ENCODE measurements around the gene PRAME. TPM values are rescaled to one million over a fixed set of nuclear protein-coding genes. Genes with fewer than 3 reads are reported as not detected.
"Not testable (repeated sequence)": the region's sequence is repeated elsewhere in the genome, so short reads cannot be mapped to it uniquely, and the experiment has no call there.

The PRAME gene
- polyA plus RNA-seq, 3 donors = 0.90 to 1.7 (median 1.0) TPM

DNA sequence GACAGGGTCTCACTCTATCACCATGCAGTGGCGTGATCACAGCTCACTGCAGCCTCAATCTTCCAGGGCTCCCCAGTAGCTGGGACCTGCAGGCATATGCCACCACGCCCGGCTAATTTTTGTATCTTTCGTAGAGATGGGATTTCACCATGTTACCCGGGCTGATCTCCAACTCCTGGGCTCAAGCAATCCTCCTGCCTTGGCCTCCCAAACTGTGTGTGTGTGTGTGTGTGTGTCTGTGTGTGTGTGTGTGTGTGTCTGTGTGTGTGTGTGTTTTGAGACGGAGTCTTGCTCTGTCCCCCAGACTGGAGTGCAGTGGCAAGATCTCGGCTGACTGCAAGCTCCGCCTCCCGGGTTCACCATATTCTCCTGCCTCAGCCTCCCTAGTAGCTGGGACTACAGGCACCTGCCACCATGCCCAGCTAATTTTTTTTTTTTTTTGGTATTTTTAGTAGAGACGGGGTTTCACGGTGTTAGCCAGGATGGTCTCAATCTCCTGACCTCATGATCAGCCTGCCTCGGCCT is 26.5 kb downstream of the PRAME start:
- not testable (repeated sequence) for DNase-seq (ENCODE audit: extremely low read depth in 1 of 11, low read depth in 9 of 11, low spot score in 4 of 11)

DNA sequence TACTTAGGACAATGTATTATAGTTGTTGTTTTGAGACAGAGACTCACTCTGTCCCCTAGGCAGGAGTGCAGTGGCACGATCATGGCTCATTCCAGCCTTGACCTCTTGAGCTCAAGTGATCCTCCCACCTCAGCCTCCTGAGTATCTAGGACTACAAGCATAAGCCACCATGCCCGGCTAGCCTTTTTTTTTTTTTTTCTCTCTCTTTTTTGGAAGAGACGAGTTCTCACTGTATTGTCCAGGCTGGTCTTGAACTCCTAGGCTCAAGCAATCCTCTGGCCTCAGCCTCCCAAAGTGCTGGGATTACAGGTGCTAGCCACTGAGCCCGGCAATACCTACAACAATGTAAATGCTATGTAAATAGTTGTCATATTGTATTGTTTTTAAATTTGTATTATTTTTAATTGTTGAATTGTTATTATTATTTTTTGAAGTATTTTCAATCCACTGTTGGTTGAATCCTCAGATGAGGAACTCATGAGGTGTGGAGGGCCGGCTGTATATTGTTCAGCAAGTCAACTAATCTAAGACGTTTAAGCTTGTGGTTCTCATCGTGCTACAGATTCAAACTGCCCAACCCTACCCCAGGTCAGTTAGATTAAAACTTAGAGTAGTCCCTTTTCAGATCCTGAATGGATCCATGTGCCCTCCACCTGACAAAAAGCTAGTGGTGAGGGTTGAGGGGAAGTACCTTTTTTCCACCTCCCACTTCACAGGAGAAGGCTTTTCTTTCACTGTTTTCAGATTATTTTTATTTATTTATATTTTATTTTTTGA is 27.1 kb downstream of the PRAME start:
- DNase-seq (ENCODE audit: extremely low read depth in 1 of 11, low read depth in 9 of 11, low spot score in 4 of 11) = no peak

DNA sequence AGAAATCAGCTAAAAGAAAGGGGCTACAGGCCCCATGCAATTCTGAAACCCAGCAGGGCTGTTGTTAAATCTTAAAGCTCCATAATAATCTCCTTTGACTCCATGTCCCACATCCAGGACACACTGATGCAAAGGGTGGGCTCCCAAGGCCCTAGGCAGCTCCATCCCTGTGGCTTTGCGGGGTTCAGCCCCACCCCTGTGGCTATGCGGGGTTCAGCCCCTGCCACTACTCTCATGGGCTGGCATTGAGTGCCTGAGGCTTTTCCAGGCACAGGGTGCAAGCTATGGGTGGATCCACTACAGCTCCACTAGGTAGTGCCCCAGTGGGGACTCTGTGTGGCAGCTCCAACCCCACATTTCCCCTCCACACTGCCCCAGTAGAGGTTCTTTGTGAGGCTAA is 30.3 kb downstream of the PRAME start:
- DNase-seq (ENCODE audit: extremely low read depth in 1 of 11, low read depth in 9 of 11, low spot score in 4 of 11) = no peak

DNA sequence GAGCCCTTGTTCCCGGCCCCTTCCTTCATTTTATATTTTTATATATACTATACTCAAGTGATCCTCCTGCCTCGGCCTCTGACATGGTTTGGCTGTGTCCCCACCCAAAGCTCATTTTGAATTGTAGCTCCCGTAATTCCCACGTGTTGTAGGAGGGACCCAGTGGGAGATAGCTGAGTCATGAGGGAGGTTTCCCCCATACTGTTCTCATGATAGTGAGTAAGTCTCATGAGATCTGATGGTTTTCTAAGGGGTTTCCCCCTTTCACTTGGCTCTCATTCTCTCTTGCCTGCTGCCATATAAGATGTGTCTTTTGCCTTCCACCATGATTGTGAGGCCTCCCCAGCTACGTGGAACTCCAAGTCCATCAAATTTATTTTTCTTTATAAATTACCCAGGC is 31.8 kb downstream of the PRAME start:
- DNase-seq (ENCODE audit: extremely low read depth in 1 of 11, low read depth in 9 of 11, low spot score in 4 of 11) = no peak

DNA sequence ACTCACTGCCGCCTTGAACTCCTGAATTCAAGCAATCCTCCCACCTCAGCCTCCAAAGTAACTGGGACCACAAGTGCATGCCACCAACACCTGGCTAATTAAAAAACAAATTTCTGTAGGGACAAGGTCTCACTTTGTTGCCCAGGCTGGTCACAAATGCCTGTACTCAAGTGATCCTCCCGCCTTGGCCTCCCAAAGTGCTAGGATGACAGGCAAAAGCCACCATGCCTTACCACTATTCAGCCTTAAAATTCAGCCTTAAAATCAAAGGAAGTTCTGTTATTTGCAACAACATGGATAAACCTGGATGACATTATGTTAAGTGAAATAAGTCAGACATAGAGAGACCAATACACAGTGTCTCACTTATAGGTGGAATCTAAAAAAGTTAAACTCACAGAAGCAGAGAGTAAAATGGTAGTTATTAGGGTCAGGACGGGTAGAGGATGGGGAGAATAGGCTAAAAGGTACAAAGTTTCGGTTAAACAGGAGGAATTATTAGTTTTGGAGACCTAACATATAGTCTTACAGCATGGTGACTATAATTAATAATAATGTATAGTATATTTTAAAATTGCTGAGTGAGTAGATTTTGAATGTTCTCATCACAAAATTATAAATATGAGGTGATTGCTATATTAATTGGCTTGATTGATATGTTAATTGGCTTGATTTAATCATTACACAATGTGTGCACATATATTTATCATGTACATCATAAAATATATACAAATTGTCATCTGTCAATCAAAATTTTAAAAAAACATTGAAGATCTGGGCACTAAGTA is 32.7 kb downstream of the PRAME start:
- no peak for DNase-seq (ENCODE audit: extremely low read depth in 1 of 11, low read depth in 9 of 11, low spot score in 4 of 11)

DNA sequence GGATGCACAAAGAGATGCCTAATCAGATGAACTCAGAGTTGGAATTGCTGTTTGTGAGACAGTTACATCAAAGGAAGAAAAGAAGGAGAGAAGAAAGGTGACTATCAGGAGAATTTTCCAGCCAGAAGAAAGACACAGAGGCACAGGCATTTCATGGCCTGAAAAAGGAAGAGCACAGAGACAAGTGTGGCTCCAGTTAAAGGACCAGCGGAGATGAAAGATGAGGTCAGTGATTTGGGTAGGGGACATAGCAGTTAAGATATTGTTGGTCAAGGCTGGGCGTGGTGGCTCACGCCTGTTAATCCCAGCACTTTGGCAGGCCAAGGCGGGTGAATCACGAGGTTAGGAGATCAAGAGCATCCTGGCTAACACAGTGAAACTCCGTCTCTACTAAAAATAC is 35.6 kb downstream of the PRAME start:
- no peak for DNase-seq (ENCODE audit: extremely low read depth in 1 of 11, low read depth in 9 of 11, low spot score in 4 of 11)

DNA sequence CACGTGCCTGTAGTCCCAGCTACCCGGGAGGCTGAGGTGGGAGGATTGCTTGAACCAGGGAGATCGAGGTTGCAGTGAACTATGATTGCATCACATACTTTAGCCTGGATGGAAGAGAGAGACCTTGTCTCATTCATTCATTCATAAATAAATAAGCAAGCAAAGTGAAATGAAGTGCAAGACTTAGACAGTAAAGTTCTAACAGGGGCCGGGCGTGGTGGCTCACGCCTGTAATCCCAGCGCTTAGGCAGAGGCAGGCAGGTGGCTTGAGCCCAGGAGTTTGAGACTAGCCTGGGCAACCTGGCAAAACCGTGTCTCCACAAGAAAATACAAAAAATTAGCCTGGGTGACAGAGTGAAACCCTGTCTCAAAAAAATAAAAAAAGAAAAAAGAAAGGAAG is 37.4 kb downstream of the PRAME start:
- no peak for DNase-seq (ENCODE audit: extremely low read depth in 1 of 11, low read depth in 9 of 11, low spot score in 4 of 11)

DNA sequence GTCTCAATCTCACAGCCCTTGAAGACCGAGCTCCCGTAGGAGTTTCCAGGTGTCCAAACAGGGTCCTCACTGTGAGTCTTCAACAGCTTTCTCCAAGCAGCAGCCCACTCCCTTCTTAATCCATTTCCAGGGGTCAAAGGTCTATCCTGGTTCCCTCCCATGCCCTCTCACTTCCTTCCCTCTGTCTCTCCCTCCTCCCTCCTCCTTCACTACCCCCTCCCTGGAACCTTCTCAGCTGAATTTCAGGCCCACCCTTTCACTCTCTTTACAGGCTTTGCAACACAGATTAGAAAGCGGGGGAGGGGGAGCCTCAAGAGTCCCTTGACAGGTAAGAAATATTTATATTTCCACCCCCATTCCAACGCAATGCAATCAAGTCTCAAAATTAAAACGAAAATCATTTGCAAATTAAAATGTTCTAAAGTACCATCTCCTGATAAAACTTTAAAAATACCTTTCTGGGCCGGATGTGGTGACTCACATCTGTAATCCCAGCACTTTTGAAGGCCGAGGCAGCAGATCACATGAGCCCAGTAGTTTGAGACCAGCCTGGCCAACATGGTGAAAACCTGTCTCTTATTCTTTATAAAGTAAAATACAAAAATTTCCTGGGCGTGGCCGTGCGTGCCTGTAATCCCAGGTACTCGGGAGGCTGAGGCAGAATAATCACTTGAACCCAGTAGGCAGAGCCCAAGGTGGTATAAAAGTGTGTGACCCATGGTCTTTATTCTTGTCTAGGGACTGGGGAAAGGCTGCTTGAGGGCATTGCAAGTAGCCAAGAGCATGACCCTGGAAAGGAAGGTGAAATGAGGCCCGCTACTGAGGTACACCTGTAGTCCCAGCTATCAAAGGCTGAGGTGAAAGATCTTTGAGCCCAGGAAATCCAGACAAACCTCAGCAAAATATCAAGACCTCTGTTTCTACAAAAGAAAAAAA is 38.1 kb downstream of the PRAME start:
- no peak for DNase-seq (ENCODE audit: extremely low read depth in 1 of 11, low read depth in 9 of 11, low spot score in 4 of 11)

DNA sequence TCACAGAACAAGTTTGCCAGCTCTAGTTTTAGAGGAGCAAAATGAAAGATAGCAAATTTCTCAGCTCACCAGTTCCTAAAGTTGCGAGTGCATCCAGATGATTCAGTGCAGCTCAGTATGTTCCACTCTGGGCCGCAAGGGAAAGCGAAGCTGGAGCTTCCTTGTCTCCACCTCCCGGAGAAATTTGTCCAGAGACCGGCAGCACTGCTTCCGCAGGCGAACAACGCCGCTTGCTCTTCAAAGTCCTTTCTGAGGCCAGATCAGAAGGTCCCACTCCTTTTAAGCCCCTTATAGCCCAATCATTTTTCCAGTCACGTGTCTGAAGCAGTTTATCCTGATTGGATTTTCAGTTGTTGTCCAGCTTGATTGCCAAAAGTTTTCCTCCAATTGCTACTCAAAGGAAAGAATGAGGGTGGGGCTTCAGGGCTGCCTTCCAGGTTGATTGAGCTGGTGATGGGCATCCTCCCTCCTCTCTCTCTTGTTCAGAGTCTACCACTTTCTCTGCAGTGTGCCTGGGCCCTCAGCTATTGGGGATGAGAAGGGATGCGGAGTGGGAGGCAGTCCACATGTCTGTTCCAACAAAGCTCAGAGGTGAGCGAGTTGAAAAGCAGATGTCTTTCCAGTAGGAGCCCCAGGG is 38.9 kb downstream of the PRAME start, which contains the start of gene ZNF280A:
ZNF280A (minus strand) TSS at position 251 of the 637 bp plus-strand sequence. CDS start 4,640 bp downstream, outside the sequence.
- DNase-seq (ENCODE audit: extremely low read depth in 1 of 11, low read depth in 9 of 11, low spot score in 4 of 11) = no peak

DNA sequence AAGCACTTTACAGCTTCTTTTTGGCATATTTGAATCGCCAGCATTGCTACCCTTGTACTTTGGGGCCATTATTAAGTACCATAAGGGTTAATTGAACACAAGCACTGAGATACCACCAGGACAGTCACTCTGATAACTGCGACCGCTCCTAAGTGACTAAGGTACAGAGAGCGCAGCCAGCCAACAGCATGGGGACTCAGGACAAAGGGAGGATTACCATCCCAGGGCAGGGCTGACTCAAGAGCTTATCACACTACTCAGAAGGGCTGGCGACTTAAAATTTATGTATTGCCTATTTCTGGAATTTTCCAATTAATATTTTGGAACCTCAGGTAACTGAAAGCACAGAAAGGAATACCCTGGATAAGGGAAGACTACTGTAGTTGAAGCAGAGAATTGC is 39.5 kb downstream of the PRAME start:
- DNase-seq (ENCODE audit: extremely low read depth in 1 of 11, low read depth in 9 of 11, low spot score in 4 of 11) = no peak

DNA sequence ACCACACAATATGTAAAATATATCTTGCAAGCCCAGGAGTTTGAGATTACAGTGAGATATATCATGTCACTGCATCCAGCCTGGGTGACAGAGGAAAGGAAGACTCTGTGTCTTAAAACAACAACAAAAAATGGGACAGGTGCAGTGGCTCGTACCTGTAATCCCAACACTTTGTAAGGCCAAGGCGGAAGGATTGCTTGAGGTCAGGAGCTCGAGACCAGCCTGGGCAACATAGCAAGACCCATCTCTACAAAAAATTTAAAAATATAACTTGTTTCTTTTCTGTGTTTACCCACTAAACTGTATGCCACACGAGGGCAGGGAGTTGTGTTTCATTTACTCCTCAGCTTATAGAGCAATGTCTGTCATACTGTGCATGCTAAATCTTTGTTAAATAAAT is 42.1 kb downstream of the PRAME start:
- no peak for DNase-seq (ENCODE audit: extremely low read depth in 1 of 11, low read depth in 9 of 11, low spot score in 4 of 11)

DNA sequence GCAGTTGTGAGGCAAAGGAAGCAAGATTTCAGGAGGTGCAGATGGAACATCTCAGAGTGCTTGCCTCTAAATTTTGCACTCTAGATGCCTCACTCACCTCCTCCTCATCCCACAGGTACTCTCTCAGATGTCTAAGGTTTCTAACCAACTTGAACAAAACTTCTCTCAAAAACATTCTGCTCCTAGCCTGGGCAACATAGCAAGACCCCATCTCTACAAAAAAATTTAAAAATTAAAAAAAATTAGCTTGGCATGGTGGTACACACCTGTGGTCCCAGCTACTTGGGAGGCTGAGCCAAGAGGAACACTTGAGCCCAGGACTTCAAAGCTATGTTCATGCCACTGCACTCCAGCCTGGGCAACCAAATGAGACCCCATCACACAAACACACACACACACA is 43.2 kb downstream of the PRAME start:
- no peak for DNase-seq (ENCODE audit: extremely low read depth in 1 of 11, low read depth in 9 of 11, low spot score in 4 of 11)

DNA sequence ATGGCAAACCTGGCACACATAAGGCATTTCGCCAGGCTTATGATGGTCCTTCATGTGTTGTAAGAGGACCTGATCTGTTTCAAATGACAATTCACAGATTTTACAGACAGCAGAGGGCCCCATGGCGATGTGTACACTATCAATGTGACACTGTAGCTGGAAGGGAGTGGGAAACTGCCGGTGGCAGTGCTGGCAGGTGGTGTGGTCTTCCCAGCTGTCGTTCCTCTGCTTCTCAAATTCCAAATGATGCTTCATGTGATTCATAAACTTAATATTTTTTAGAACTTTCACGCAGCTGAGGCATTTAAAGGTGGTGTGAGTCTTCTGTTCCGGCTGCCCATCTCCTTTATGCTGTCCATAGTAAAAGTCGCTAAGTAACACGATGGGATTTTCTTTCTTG is 44.6 kb downstream of the PRAME start:
- not testable (repeated sequence) for DNase-seq (ENCODE audit: extremely low read depth in 1 of 11, low read depth in 9 of 11, low spot score in 4 of 11)

DNA sequence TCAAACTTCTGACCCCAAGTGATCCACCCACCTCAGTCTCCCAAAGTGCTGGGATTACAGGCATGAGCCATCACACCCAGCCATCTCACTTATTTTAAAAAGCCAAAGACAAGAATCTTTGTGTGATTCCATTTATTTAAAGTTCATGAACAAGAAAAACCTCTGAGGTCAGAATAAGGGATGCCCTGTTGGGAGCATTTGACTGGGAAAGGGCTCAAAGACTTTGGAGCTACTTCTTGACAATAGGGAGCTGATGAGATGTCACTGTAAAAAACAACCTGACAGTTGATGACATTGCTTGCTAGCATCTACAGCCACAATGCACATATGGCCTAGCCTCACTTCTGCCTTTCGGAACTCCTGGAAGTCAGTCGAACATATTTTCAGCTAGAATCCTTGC is 45.4 kb downstream of the PRAME start:
- DNase-seq (ENCODE audit: extremely low read depth in 1 of 11, low read depth in 9 of 11, low spot score in 4 of 11) = no peak

DNA sequence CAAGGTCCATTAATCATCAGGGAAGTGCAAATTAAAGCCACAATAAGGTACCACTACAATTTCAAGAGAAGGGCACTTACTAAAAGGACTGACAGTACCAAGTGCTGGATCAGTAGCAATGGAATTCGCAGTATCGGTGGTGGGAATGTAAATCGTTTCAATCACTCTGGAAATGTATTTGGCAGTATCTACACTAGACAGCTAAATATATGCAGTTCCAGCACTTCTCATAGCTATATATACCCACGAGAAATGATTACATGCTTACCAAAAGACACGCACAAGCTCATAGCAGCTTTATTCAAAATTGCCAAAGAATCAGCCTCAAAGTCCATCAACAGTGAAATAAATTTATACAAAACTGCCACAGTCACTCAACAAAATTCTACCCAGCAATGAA is 46.1 kb downstream of the PRAME start:
- no peak for DNase-seq (ENCODE audit: extremely low read depth in 1 of 11, low read depth in 9 of 11, low spot score in 4 of 11)

DNA sequence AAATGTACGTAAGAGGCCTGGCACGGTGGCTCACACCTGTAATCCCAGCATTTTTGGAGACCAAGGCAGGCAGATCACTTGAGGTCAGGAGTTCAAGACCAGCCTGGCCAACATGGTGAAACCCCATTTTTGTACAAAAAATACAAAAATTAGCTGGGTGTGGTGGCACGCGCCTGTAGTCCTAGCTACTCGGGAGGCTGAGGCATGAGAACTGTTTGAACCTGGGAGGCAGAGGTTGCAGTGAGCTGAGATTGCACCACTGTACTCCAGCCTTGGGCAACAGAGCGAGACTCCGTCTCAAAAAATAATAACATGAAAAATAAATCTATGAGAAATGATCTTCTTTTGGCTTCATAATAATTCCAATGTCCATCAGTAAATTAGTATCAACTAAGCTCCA is 48.2 kb downstream of the PRAME start:
- DNase-seq (ENCODE audit: extremely low read depth in 1 of 11, low read depth in 9 of 11, low spot score in 4 of 11) = not testable (repeated sequence)

DNA sequence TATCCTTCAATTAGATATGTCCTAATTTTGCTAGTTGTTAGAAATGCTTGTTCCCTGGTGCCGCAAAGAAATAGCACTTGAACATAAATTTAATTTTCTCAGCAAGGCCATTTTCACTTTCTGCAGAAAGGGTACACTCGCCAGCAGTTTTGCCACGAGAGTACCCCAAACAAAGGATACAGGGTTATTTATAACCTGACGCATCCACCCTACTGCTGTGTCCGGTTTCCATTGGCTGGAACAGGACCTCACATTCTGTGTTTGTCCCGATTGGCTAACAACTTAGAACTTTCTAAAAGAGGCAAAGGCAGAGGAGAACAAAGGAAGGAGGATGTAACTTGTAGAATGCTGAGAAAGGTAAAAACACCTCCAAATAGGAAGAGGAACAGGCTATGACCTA is 49.2 kb downstream of the PRAME start:
- DNase-seq (ENCODE audit: extremely low read depth in 1 of 11, low read depth in 9 of 11, low spot score in 4 of 11) = not testable (repeated sequence)

DNA sequence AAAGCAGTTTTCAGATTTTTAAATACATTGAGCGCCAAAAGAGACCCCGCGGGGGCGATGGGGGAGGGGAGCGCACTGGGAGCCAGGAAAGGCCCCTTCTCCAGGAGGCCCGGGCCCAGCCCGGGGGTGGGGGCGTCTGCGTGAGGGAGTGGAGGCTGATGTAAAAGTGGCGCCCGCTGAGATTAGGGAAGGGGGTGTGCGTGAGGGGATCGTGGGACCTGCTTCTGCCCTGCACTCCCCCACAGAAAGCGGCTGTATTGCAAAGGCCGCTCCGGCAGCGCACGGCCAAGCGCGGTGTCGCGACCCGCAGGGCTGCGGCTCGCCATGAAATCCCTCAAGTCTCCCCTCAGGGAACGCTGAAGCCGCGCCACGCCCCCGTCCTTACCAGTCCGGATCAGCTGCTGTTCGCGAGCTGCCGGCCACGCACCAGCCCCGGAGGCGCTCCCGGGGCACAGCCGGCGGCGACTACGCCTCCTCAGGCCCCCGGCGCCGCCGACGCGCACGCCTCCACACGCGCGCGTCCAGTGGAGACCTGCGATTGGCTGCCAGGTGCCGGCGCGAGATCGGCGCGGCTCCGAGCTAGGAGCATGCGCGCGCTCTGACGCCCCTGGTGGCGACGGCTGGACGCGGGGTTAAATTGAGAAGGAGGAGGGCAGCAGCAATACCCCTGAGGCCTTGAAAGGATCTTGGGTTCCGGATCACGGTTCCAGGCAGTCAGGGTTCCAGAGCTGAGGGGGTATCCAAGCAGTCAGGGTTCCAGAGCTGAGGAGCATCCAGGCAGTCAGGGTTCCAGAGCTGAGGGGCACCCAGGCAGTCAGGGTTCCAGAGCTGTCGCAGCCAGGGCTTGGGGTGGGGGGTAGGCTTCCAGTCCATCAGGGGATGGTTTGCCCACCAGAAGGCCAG is 50.5 kb downstream of the PRAME start, which contains the start of gene ZNF280B:
ZNF280B (minus strand) TSS at position 469 of the 903 bp plus-strand sequence. CDS start 19,344 bp downstream, outside the sequence.
- peak; percentile 36 to 77 (median 64) for DNase-seq (ENCODE audit: extremely low read depth in 1 of 11, low read depth in 9 of 11, low spot score in 4 of 11)

Measured in renal cortex interstitium (tissue), 11 donors.